Naive thymus-derived CD8-positive, alpha-beta T cell (primary cell): Measurements from ENCODE around the gene TAF4B. TPM values are rescaled to one million over a fixed set of nuclear protein-coding genes. Genes with fewer than 3 reads are reported as not detected.
"Not testable (repeated sequence)": the region's sequence is repeated elsewhere in the genome, so short reads cannot be mapped to it uniquely, and the experiment has no call there.

Source experiments
- ATAC-seq, 2 donors: fragments of 150-1000 bp; cut with Tn5 transposase in 1 of 2; sonication (Bioruptor Pico), chemical (Tn5 transposase) in 1 of 2; 1 replicate in 1 of 2; 2 replicates in 1 of 2; pipeline ENCODE4 v1.10.0; 2021; ENCODE audit warnings: mild to moderate bottlenecking in 2 of 2, moderate library complexity in 2 of 2
- POLR2A ChIA-PET: fragments of 350-600 bp; sonication (Branson Sonifier 250); formaldehyde crosslinking; loops from one replicate; lab custom pipeline; 2021; ENCODE audit warnings: antibody characterized with exemption; lab: Charles Lee
- DNase-seq, 10 donors: peaks; one replicate each; pipeline versions ENCODE4 v3.0.0 to v3.0.0-alpha.2; 2020 to 2022
- H3K27ac Mint-ChIP-seq, 10 donors: one replicate each; pipeline ENCODE4 v1.8.0; 2020 to 2022; ENCODE audit warnings: mild to moderate bottlenecking in 10 of 10, mixed read lengths in 10 of 10, moderate library complexity in 4 of 10, inconsistent platforms in 1 of 10
- H3K27me3 Mint-ChIP-seq, 5 donors: one replicate each; pipeline ENCODE4 v1.8.0; 2021 to 2022; ENCODE audit warnings: mixed read lengths in 5 of 5
- H3K36me3 Mint-ChIP-seq, 3 donors: one replicate each; pipeline ENCODE4 v1.8.0; 2020 to 2022; ENCODE audit warnings: mixed read lengths in 3 of 3, mild to moderate bottlenecking in 2 of 3, inconsistent platforms in 1 of 3
- H3K4me1 Mint-ChIP-seq, 4 donors: one replicate each; pipeline ENCODE4 v1.8.0; 2021 to 2022; ENCODE audit warnings: mixed read lengths in 4 of 4
- H3K4me3 Mint-ChIP-seq, 10 donors: one replicate each; pipeline ENCODE4 v1.8.0; 2020 to 2022; ENCODE audit warnings: mild to moderate bottlenecking in 10 of 10, mixed read lengths in 10 of 10, moderate library complexity in 6 of 10, inconsistent platforms in 1 of 10
- H3K9me3 Mint-ChIP-seq, 9 donors: one replicate each; pipeline ENCODE4 v1.8.0; 2020 to 2022; ENCODE audit warnings: mixed read lengths in 9 of 9, mild to moderate bottlenecking in 3 of 9, inconsistent platforms in 1 of 9, moderate library complexity in 1 of 9
- polyA plus RNA-seq, 3 donors: library from polyadenylated mRNA; unstranded; fragments of 300-500 nt; fragmentation: Illumina TruSeq; gene quantifications; one replicate each; pipeline ENCODE4 v1.2.3, GENCODE V29; 2021
- total RNA-seq, 8 experiments: library from RNA in 2 of 8; stranded (reverse) in 2 of 8; gene quantifications; one replicate each; pipeline ENCODE4 v1.2.3 and lab custom pipeline; 2021 to 2026

The TAF4B gene
- total and polyA plus RNA-seq, 5 experiments from 2014 or later, result 7.3 to 17.4 (median 12.8) TPM

- Mint-ChIP-seq H3K4me1 (no peaks in the 10 kb centered on the region), H3K36me3 (peaks cover 17 to 55% (median 47%) of the 10 kb centered on the region in 3 donors), H3K4me3 (no peak overlapping the region), H3K27ac (no peak overlapping the region), H3K27me3 (no peaks in the 10 kb centered on the region), H3K9me3 (peaks cover 0 to under 1% (median 0%) of the 10 kb centered on the region in 9 donors)
- DNase-seq (no peak), ATAC-seq (no peak)
- POLR2A ChIA-PET, result no interaction called here
These were observed 135.8 kb downstream of the TAF4B start for GRCh38 chr18:26362021-26362420.

DNA sequence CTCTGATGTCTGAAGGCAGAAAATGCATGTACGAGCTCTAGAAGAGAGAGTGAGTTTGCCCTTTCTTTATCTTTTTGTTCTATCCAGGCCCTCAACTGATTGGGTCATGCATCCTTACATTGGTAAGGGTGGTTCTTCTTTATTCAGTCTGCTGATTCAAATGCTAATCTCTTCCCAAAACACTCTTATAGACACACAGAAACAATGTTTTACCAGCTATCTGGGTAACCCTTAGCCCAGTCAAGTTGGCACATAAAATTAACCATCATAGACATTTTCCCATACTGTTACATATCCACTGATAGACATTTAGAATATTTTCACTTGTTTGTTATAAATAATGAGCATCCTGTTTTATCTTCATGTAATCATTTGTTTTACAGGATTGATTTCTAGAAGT lies 141.2 kb downstream of the TAF4B start:
- Mint-ChIP-seq H3K27ac (no peak overlapping the region), H3K4me1 (peaks cover 0 to 2% (median 0%) of the 10 kb centered on the region in 4 donors), H3K27me3 (no peaks in the 10 kb centered on the region), H3K4me3 (no peak overlapping the region), H3K36me3 (peaks cover 22 to 51% (median 44%) of the 10 kb centered on the region in 3 donors), H3K9me3 (peaks cover 0 to 2% (median 0%) of the 10 kb centered on the region in 9 donors)
- POLR2A ChIA-PET, result no interaction called here
- ATAC-seq, result no peak
- DNase-seq, result no peak

- ATAC-seq (no peak), DNase-seq (no peak)
- no peak overlapping the region for H3K27ac Mint-ChIP-seq
- H3K36me3 Mint-ChIP-seq, result peaks cover 22 to 59% (median 43%) of the 10 kb centered on the region in 3 donors
- no peaks in the 10 kb centered on the region for H3K27me3 Mint-ChIP-seq
- H3K4me1 Mint-ChIP-seq, result peaks cover 0 to 2% (median 0%) of the 10 kb centered on the region in 4 donors
- POLR2A ChIA-PET, result no interaction called here
- peaks cover 0 to 2% (median 0%) of the 10 kb centered on the region in 9 donors for H3K9me3 Mint-ChIP-seq
- H3K4me3 Mint-ChIP-seq, result no peak overlapping the region
These were observed 143.8 kb downstream of the TAF4B start for GRCh38 chr18:26370037-26370436.

GRCh38 chr18:26376105-26376504 lies 149.9 kb downstream of the TAF4B start:
- peaks cover 0 to 25% (median 5%) of the 10 kb centered on the region in 3 donors for H3K36me3 Mint-ChIP-seq
- POLR2A ChIA-PET, result no interaction called here
- ATAC-seq (no peak), DNase-seq (no peak)
- no peaks in the 10 kb centered on the region for H3K27me3 Mint-ChIP-seq
- no peak overlapping the region for H3K27ac Mint-ChIP-seq
- H3K4me3 Mint-ChIP-seq, result no peak overlapping the region
- H3K9me3 Mint-ChIP-seq, result peaks cover 0 to 4% (median 0%) of the 10 kb centered on the region in 9 donors
- H3K4me1 Mint-ChIP-seq, result peaks cover 0 to 5% (median 0%) of the 10 kb centered on the region in 4 donors

DNA sequence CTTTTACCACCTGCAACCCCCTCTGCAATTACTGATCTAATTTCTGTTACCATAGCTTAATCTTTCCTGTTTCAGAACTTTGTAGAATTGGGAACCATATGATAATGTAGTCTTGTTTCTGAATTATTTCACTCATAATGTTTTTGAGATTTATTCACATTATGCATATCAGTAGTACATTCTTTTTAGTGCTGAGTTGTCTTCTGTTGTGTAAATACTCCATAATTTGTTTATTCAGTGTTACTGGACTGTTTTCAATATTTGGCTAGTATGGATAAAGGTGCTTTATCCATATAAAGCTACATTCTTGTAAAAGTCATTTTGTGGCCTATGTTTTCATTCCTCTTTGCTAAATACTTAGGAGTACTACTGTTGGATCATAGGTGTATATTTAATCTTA lies 152.5 kb downstream of the TAF4B start:
- ATAC-seq, result no peak
- POLR2A ChIA-PET, result interaction anchor here (0.5 kb wide), 1 partner anchor 243 kb away, joined by 4 read pairs; no protein-coding TSS in a partner anchor
- peaks cover 0 to 5% (median 1%) of the 10 kb centered on the region in 4 donors for H3K4me1 Mint-ChIP-seq

DNA sequence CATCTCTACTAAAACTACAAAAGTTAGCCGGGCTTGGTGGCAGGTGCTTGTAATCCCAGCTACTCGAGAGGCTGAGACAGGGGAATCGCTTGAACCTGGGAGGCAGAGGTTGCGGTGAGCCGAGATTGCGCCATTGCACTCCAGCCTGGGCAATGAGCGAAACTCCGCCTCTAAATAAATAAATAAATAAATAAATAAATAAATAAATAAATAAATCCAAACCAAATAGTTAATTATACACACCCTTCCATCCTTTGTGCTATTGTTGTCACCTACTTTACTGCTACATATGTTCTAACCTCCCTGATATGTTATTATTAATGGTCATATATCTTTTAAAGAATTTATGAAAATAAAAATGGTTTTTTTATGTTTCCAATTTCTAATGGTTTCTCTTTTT lies 155.3 kb downstream of the TAF4B start:
- H3K9me3 Mint-ChIP-seq, DNase-seq, H3K27me3 Mint-ChIP-seq, POLR2A ChIA-PET, H3K4me3 Mint-ChIP-seq, H3K27ac Mint-ChIP-seq, H3K4me1 Mint-ChIP-seq, ATAC-seq: not testable (repeated sequence)
- peaks cover 0 to 15% (median 8%) of the 10 kb centered on the region in 3 donors for H3K36me3 Mint-ChIP-seq

More for the DNA sequence above, 152.5 kb downstream of the TAF4B start:
- no peaks in the 10 kb centered on the region for H3K27me3 Mint-ChIP-seq
- peaks cover 0 to 14% (median 4%) of the 10 kb centered on the region in 3 donors for H3K36me3 Mint-ChIP-seq
- H3K4me3 Mint-ChIP-seq, result no peak overlapping the region
- DNase-seq, result no peak
- H3K27ac Mint-ChIP-seq, result no peak overlapping the region
- peaks cover 0 to 4% (median 0%) of the 10 kb centered on the region in 9 donors for H3K9me3 Mint-ChIP-seq

- Mint-ChIP-seq H3K27me3 (no peaks in the 10 kb centered on the region), H3K36me3 (peaks cover 4 to 23% (median 21%) of the 10 kb centered on the region in 3 donors), H3K27ac (no peak overlapping the region), H3K4me1 (peaks cover 0 to 4% (median 3%) of the 10 kb centered on the region in 4 donors), H3K4me3 (no peak overlapping the region), H3K9me3 (no peaks in the 10 kb centered on the region)
- DNase-seq (peak in 3 of 10 donors; percentile 25 to 36 (median 30)), ATAC-seq (peak; percentile 39 to 51)
- POLR2A ChIA-PET, result no interaction called here
These were observed 157.4 kb downstream of the TAF4B start for GRCh38 chr18:26383454-26384270.

- Mint-ChIP-seq H3K4me1 (peaks cover 0 to 4% (median 2%) of the 10 kb centered on the region in 4 donors), H3K4me3 (no peak overlapping the region), H3K27ac (no peak overlapping the region), H3K9me3 (no peaks in the 10 kb centered on the region), H3K27me3 (no peaks in the 10 kb centered on the region), H3K36me3 (peaks cover 16 to 39% (median 30%) of the 10 kb centered on the region in 3 donors)
- ATAC-seq (no peak), DNase-seq (no peak)
- POLR2A ChIA-PET, result no interaction called here
These were observed 159.8 kb downstream of the TAF4B start for GRCh38 chr18:26386002-26386401.

- no peak overlapping the region for H3K27ac Mint-ChIP-seq
- H3K4me1 Mint-ChIP-seq, result peaks cover 0 to 4% (median 2%) of the 10 kb centered on the region in 4 donors
- ATAC-seq (no peak), DNase-seq (no peak)
- H3K36me3 Mint-ChIP-seq, result peaks cover 16 to 40% (median 31%) of the 10 kb centered on the region in 3 donors
- no peak overlapping the region for H3K4me3 Mint-ChIP-seq
- no peaks in the 10 kb centered on the region for H3K9me3 Mint-ChIP-seq
- no peaks in the 10 kb centered on the region for H3K27me3 Mint-ChIP-seq
- POLR2A ChIA-PET, result no interaction called here
These were observed 160.2 kb downstream of the TAF4B start for GRCh38 chr18:26386441-26386840.

- no peak overlapping the region for H3K27ac Mint-ChIP-seq
- POLR2A ChIA-PET, result no interaction called here
- H3K4me1 Mint-ChIP-seq, result no peaks in the 10 kb centered on the region
- no peaks in the 10 kb centered on the region for H3K9me3 Mint-ChIP-seq
- no peak for DNase-seq
- peaks cover 12 to 29% (median 19%) of the 10 kb centered on the region in 3 donors for H3K36me3 Mint-ChIP-seq
- no peak for ATAC-seq
- no peaks in the 10 kb centered on the region for H3K27me3 Mint-ChIP-seq
- H3K4me3 Mint-ChIP-seq, result no peak overlapping the region
These were observed 167.9 kb downstream of the TAF4B start for GRCh38 chr18:26394047-26394654.

DNA sequence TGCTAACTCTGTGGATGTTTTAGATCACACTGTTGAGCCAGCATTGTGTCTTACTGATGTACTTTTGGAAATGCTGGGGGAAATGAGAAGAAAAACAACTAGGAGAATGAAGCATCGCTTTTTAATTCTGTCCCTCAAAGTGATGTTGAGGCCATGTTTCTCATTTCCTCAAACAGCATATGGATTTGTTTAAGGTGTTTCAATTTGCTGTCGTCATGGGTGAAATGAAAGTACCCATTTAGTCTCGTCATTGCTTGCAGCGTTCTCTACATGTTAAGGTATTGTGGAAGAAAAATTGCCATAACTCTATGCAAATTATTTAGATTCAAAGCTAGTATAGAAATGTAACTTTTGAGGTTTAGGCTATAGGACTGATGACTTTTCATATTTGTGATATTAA lies 170.8 kb downstream of the TAF4B start:
- H3K9me3 Mint-ChIP-seq, result no peaks in the 10 kb centered on the region
- ATAC-seq (no peak), DNase-seq (no peak)
- POLR2A ChIA-PET, result no interaction called here
- no peak overlapping the region for H3K27ac Mint-ChIP-seq
- no peak overlapping the region for H3K4me3 Mint-ChIP-seq
- no peaks in the 10 kb centered on the region for H3K4me1 Mint-ChIP-seq
- H3K27me3 Mint-ChIP-seq, result no peaks in the 10 kb centered on the region
- H3K36me3 Mint-ChIP-seq, result peaks cover 0 to 6% (median 3%) of the 10 kb centered on the region in 3 donors

DNA sequence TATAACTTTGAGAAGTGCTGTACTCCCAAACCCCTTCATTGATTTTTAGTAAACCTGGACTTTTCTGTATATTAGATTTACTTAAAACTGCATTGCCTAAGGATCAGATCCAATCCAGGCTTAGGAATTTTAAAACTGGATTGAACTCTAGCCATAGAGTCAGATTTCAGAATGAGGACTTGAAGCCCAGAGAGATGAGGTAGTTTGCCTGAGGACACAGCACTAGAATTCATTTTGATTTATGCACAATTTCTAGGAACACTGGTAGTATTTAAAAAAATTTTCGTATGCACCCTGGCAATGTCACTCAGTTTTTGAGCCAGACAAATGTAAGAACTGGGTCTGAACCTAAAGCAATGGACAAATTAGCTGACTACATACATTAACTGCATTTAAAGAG lies 177.2 kb downstream of the TAF4B start:
- H3K9me3 Mint-ChIP-seq, result no peaks in the 10 kb centered on the region
- no peak overlapping the region for H3K27ac Mint-ChIP-seq
- H3K4me1 Mint-ChIP-seq, result no peaks in the 10 kb centered on the region
- H3K27me3 Mint-ChIP-seq, result no peaks in the 10 kb centered on the region
- POLR2A ChIA-PET, result no interaction called here
- H3K4me3 Mint-ChIP-seq, result no peak overlapping the region
- peaks cover 0 to 2% (median 0%) of the 10 kb centered on the region in 3 donors for H3K36me3 Mint-ChIP-seq
- no peak for DNase-seq
- no peak for ATAC-seq

- POLR2A ChIA-PET, result no interaction called here
- Mint-ChIP-seq H3K36me3 (peaks cover 0 to 2% (median 0%) of the 10 kb centered on the region in 3 donors), H3K4me3 (no peak overlapping the region), H3K4me1 (no peaks in the 10 kb centered on the region), H3K27ac (no peak overlapping the region), H3K27me3 (no peaks in the 10 kb centered on the region), H3K9me3 (no peaks in the 10 kb centered on the region)
- ATAC-seq, result no peak
- DNase-seq, result no peak
These were observed 179.1 kb downstream of the TAF4B start for GRCh38 chr18:26405190-26405801.
